HCT116 (cell line): ENCODE results near the gene RGCC. TPM values are rescaled to one million over a fixed set of nuclear protein-coding genes. Genes with fewer than 3 reads are reported as not detected.

Experiments used
- ATAC-seq: fragments of 200-7000 bp; cut with Tn5 transposase; 2 replicates; pipeline ENCODE4 v1.9.1; 2020; ENCODE audit warnings: mild to moderate bottlenecking, moderate library complexity
- BruUV-seq: library from RNA; stranded (reverse); fragments of 400-500 nt; replicated peaks from 2 replicates; lab custom pipeline; 2021; lab: Mats Ljungman, UMichigan
- CTCF ChIA-PET: fragments of 300-600 bp; sonication (Branson Sonifier 250); formaldehyde crosslinking; loops from one replicate; lab custom pipeline; 2021; ENCODE audit warnings: antibody characterized with exemption; lab: Charles Lee
- POLR2A ChIA-PET: fragments of 300-600, 350-600 bp; sonication (Branson Sonifier 250); formaldehyde crosslinking; loops from one replicate; lab custom pipeline; 2021; ENCODE audit warnings: antibody characterized with exemption; lab: Charles Lee
- RAD21 ChIA-PET, 2 experiments: fragments of 300-600 bp; sonication (Branson Sonifier 250); formaldehyde crosslinking; loops; one replicate each; lab custom pipeline; 2023; ENCODE audit warnings: low total read pairs in 2 of 2; ENCODE audit not compliant: uncharacterized antibody in 2 of 2, unreplicated experiment in 2 of 2, low non-redundant PET in 1 of 2; lab: Charles Lee
- DNase-seq: peaks from one replicate; pipeline ENCODE4 v3.0.0-alpha.2; 2010; ENCODE audit warnings: low read depth, low spot score
- H2AFZ ChIP-seq: fragments of 200-600 bp; shearing (Covaris generic), sonication (generic); 2 replicates; pipeline ENCODE4 v1.6.1; 2017; ENCODE audit warnings: low read depth, mixed run types, mixed read lengths, antibody characterized with exemption, low read length; ENCODE audit not compliant: poor library complexity, severe bottlenecking
- H3K27ac ChIP-seq: 2 replicates; pipeline ENCODE4 v1.5.1; 2012; ENCODE audit warnings: low read depth, low read length
- H3K27me3 ChIP-seq: fragments of 200-600 bp; sonication (generic); 2 replicates; pipeline ENCODE4 v1.6.1; 2016; ENCODE audit warnings: mixed run types, low read length, mixed read lengths; ENCODE audit not compliant: insufficient read depth
- H3K36me3 ChIP-seq, 2 experiments: fragments of 200-500 bp in 1 of 2; fragments of 200-600 bp in 1 of 2; sonication (Bioruptor generic) in 1 of 2; sonication (generic) in 1 of 2; 2 replicates each; pipeline versions ENCODE4 v1.5.1 to v1.6.1; 2014 to 2016; ENCODE audit warnings: low read length in 2 of 2, inconsistent platforms in 1 of 2, mixed read lengths in 1 of 2, mixed run types in 1 of 2; ENCODE audit not compliant: insufficient read depth in 2 of 2, control insufficient read depth in 1 of 2
- H3K4me1 ChIP-seq, 2 experiments: fragments of 200-600 bp in 1 of 2; sonication (generic) in 1 of 2; 2 replicates each; pipeline versions ENCODE4 v1.5.1 to v1.6.1; 2012 to 2017; ENCODE audit warnings: low read length in 2 of 2, inconsistent platforms in 1 of 2, mild to moderate bottlenecking in 1 of 2, mixed read lengths in 1 of 2, mixed run types in 1 of 2, moderate library complexity in 1 of 2; ENCODE audit not compliant: insufficient read depth in 2 of 2, control insufficient read depth in 1 of 2
- H3K4me2 ChIP-seq: fragments of 200-600 bp; sonication (generic); 2 replicates; pipeline ENCODE4 v1.6.1; 2017; ENCODE audit warnings: mixed run types, low read length, mixed read lengths
- H3K4me3 ChIP-seq, 2 experiments: fragments of 200-600 bp in 1 of 2; sonication (generic) in 1 of 2; replicated peaks in 1 of 2; 2 replicates each; pipeline ENCODE4 v1.5.1; 2011 to 2016; ENCODE audit warnings: low read length in 2 of 2, control low read depth in 1 of 2, low read depth in 1 of 2, mild to moderate bottlenecking in 1 of 2, mixed read lengths in 1 of 2, mixed run types in 1 of 2
- H3K79me2 ChIP-seq: fragments of 200-600 bp; sonication (generic); 2 replicates; pipeline ENCODE4 v1.6.1; 2017; ENCODE audit warnings: mild to moderate bottlenecking, mixed run types, low read length, moderate library complexity, mixed read lengths; ENCODE audit not compliant: insufficient read depth
- H3K9ac ChIP-seq: fragments of 200-600 bp; sonication (generic); 2 replicates; pipeline ENCODE4 v1.6.1; 2016; ENCODE audit warnings: low read length, mixed read lengths
- H3K9me2 ChIP-seq: fragments of 200-600 bp; sonication (generic), shearing (Covaris generic); 2 replicates; pipeline ENCODE4 v1.6.1; 2017; ENCODE audit warnings: mixed run types, mild to moderate bottlenecking, moderate library complexity; ENCODE audit not compliant: insufficient read depth
- H3K9me3 ChIP-seq, 2 experiments: fragments of 200-500 bp in 1 of 2; fragments of 200-600 bp in 1 of 2; sonication (Bioruptor generic) in 1 of 2; sonication (generic) in 1 of 2; 2 replicates each; pipeline ENCODE4 v1.6.1; 2014 to 2017; ENCODE audit warnings: low read length in 2 of 2, mixed read lengths in 2 of 2, inconsistent platforms in 1 of 2, low read depth in 1 of 2, mild to moderate bottlenecking in 1 of 2, mixed run types in 1 of 2, moderate library complexity in 1 of 2; ENCODE audit not compliant: control insufficient read depth in 1 of 2, insufficient read depth in 1 of 2
- H4K20me1 ChIP-seq: fragments of 200-600 bp; sonication (generic), shearing (Covaris generic); 2 replicates; pipeline ENCODE4 v1.6.1; 2017; ENCODE audit warnings: mixed run types, mild to moderate bottlenecking, moderate library complexity; ENCODE audit not compliant: insufficient read depth
- CBX3 ChIP-seq: IDR thresholded peaks from 2 replicates; pipeline ENCODE4 v1.6.1; 2012; ENCODE audit warnings: low read depth
- CEBPB ChIP-seq: IDR thresholded peaks from 2 replicates; pipeline ENCODE4 v1.6.1; 2012; ENCODE audit warnings: low read depth
- CTCF ChIP-seq, 3 experiments: fragments of 200-600 bp in 1 of 3; sonication (generic) in 1 of 3; IDR thresholded peaks in 2 of 3; conservative IDR thresholded peaks in 1 of 3; 2 replicates each; pipeline ENCODE4 v1.5.1; 2012 to 2017; ENCODE audit warnings: low read depth in 2 of 3, low read length in 2 of 3, antibody characterized with exemption in 1 of 3, borderline replicate concordance in 1 of 3, control low read depth in 1 of 3, mild to moderate bottlenecking in 1 of 3, mixed read lengths in 1 of 3, mixed run types in 1 of 3, moderate library complexity in 1 of 3; ENCODE audit not compliant: insufficient read depth in 1 of 3
- ELF1 ChIP-seq: IDR thresholded peaks from 2 replicates; pipeline ENCODE4 v1.6.1; 2012; ENCODE audit warnings: low read depth, borderline replicate concordance
- EZH2 ChIP-seq: fragments of 200-600 bp; sonication (generic); IDR thresholded peaks from 2 replicates; pipeline ENCODE4 v1.6.1; 2017; ENCODE audit warnings: antibody characterized with exemption, mixed run types
- EZH2phosphoT487 ChIP-seq: fragments of 200-600 bp; IDR thresholded peaks from 2 replicates; pipeline ENCODE4 v1.6.1; 2018; ENCODE audit warnings: antibody characterized with exemption, borderline replicate concordance
- POLR2AphosphoS5 ChIP-seq: IDR thresholded peaks from 2 replicates; pipeline ENCODE4 v1.6.1; 2011; ENCODE audit warnings: mild to moderate bottlenecking, low read depth, low read length, moderate library complexity
- SP1 ChIP-seq: IDR thresholded peaks from 2 replicates; pipeline ENCODE4 v1.6.1; 2012; ENCODE audit warnings: low read depth
- TCF7L2 ChIP-seq: IDR thresholded peaks from 2 replicates; pipeline ENCODE4 v1.7.0; 2011; ENCODE audit warnings: borderline replicate concordance, inconsistent platforms; ENCODE audit not compliant: insufficient read depth, insufficient read length; ENCODE audit errors: extremely low read depth
- ZNF274 ChIP-seq: fragments of 200-500 bp; sonication (Bioruptor generic); IDR thresholded peaks from 2 replicates; pipeline ENCODE4 v1.6.1; 2014; ENCODE audit warnings: mild to moderate bottlenecking, low read depth, low read length, inconsistent platforms
- intact Hi-C: fragments of 100-400 bp; cut with micrococcal nuclease; formaldehyde crosslinking; loops from 2 replicates; pipeline ENCODE4 v1.10.0; 2022
- total RNA-seq: library from RNA; stranded (reverse); gene quantifications from one replicate; pipeline ENCODE4 v1.2.1, GENCODE V29; 2021; ENCODE audit not compliant: unreplicated experiment
- TF ChIP-seq, protein P1 (sequence below): IDR thresholded peaks from 2 replicates; pipeline ENCODE4 v1.6.1; 2011; ENCODE audit warnings: mild to moderate bottlenecking, low read length, moderate library complexity; ENCODE audit not compliant: insufficient replicate concordance; ENCODE audit errors: extremely low read depth
- TF ChIP-seq, protein P2 (sequence below): IDR thresholded peaks from 2 replicates; pipeline ENCODE4 v1.6.1; 2012; ENCODE audit warnings: low read depth
- TF ChIP-seq, protein P3 (sequence below): IDR thresholded peaks from 2 replicates; pipeline ENCODE4 v1.6.1; 2012

RGCC gene
- total RNA-seq, 1 experiment from 2014 or later: 3.2 TPM

- Histone ChIP-seq H2AFZ (no peak overlapping the region), H3K4me3 (no peak overlapping the region), H3K9me2 (no peaks in the 10 kb centered on the region), H3K79me2 (no peaks in the 10 kb centered on the region), H3K9ac (no peak overlapping the region), H3K9me3 (no peaks in the 10 kb centered on the region), H3K27ac (no peak overlapping the region), H4K20me1 (no peaks in the 10 kb centered on the region), H3K27me3 (no peaks in the 10 kb centered on the region), H3K36me3 (no peaks in the 10 kb centered on the region), H3K4me2 (no peak overlapping the region), H3K4me1 (peaks cover 0 to under 1% of the 10 kb centered on the region in 2 experiments; a peak in 2 of 4 replicates)
- BruUV-seq: no TSS peak
- POLR2A ChIA-PET: no interaction called here
- ATAC-seq: no peak
- RAD21 ChIA-PET: no interaction called here
- DNase-seq: no peak
- CTCF ChIA-PET: no interaction called here
- TF ChIP-seq, protein P1, sequence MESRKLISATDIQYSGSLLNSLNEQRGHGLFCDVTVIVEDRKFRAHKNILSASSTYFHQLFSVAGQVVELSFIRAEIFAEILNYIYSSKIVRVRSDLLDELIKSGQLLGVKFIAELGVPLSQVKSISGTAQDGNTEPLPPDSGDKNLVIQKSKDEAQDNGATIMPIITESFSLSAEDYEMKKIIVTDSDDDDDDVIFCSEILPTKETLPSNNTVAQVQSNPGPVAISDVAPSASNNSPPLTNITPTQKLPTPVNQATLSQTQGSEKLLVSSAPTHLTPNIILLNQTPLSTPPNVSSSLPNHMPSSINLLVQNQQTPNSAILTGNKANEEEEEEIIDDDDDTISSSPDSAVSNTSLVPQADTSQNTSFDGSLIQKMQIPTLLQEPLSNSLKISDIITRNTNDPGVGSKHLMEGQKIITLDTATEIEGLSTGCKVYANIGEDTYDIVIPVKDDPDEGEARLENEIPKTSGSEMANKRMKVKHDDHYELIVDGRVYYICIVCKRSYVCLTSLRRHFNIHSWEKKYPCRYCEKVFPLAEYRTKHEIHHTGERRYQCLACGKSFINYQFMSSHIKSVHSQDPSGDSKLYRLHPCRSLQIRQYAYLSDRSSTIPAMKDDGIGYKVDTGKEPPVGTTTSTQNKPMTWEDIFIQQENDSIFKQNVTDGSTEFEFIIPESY: no peak
- no peak for TF ChIP-seq POLR2AphosphoS5
- TF ChIP-seq CBX3: no peak
- TF ChIP-seq EZH2phosphoT487: no peak
- TF ChIP-seq ZNF274: no peak
- no peak for TF ChIP-seq CEBPB
- TF ChIP-seq, protein P2, sequence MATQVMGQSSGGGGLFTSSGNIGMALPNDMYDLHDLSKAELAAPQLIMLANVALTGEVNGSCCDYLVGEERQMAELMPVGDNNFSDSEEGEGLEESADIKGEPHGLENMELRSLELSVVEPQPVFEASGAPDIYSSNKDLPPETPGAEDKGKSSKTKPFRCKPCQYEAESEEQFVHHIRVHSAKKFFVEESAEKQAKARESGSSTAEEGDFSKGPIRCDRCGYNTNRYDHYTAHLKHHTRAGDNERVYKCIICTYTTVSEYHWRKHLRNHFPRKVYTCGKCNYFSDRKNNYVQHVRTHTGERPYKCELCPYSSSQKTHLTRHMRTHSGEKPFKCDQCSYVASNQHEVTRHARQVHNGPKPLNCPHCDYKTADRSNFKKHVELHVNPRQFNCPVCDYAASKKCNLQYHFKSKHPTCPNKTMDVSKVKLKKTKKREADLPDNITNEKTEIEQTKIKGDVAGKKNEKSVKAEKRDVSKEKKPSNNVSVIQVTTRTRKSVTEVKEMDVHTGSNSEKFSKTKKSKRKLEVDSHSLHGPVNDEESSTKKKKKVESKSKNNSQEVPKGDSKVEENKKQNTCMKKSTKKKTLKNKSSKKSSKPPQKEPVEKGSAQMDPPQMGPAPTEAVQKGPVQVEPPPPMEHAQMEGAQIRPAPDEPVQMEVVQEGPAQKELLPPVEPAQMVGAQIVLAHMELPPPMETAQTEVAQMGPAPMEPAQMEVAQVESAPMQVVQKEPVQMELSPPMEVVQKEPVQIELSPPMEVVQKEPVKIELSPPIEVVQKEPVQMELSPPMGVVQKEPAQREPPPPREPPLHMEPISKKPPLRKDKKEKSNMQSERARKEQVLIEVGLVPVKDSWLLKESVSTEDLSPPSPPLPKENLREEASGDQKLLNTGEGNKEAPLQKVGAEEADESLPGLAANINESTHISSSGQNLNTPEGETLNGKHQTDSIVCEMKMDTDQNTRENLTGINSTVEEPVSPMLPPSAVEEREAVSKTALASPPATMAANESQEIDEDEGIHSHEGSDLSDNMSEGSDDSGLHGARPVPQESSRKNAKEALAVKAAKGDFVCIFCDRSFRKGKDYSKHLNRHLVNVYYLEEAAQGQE: no peak
- no peak for TF ChIP-seq TCF7L2
- no peak for TF ChIP-seq SP1
- TF ChIP-seq, protein P3, sequence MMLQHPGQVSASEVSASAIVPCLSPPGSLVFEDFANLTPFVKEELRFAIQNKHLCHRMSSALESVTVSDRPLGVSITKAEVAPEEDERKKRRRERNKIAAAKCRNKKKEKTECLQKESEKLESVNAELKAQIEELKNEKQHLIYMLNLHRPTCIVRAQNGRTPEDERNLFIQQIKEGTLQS: no peak
- TF ChIP-seq ELF1: no peak
- TF ChIP-seq EZH2: no peak
- TF ChIP-seq CTCF (IDR thresholded peaks at IDR 0.05 in 2 of 3, conservative IDR thresholded peaks at IDR 0.05 in 1 of 3; ENCODE audit: borderline replicate concordance in 1 of 3, insufficient read depth in 1 of 3, low read depth in 2 of 3, low read length in 2 of 3): no peak
- intact Hi-C loops: no loop called here
These were observed 37.7 kb downstream of the RGCC start for GRCh38 chr13:41495044-41495443.
